ENCODE data around the gene THSD7A. TPM values are rescaled to one million over a fixed set of nuclear protein-coding genes. Genes with fewer than 3 reads are reported as not detected.

THSD7A gene
- polyA plus RNA-seq, 1 donor from 2014 or later = 18.5 TPM

DNA sequence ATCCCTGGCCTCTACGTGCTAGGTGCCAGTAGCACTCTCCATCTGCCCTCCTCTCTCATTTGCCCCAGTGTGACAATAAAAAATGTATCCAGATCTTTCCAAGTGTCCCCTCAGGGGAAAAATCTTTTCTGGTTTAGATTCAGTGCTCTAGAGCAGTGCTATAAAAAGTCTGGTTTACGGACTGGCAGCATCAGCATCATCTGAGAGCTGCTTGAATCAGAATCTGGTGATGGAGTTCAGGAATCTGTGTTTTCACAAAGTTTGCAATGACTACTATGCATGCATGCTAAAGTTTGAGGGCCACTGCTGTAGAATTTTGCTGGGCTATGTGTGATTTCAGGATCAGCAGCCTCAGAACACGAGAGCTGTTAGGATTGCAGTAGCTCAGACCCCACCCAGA is 501.8 kb downstream of the THSD7A start:
- H2AFZ ChIP-seq (ENCODE audit: low read depth, low read length) = no peak overlapping the region
- H3F3A ChIP-seq (ENCODE audit: insufficient read depth, low read length, poor library complexity, severe bottlenecking) = no peaks in the 10 kb centered on the region
- H3K9me3 ChIP-seq (ENCODE audit: low read length) = no peaks in the 10 kb centered on the region
- H4K20me1 ChIP-seq (ENCODE audit: insufficient read depth) = no peaks in the 10 kb centered on the region
- no peak overlapping the region for H3K27ac ChIP-seq (ENCODE audit: low read length)
- no peaks in the 10 kb centered on the region for H3K79me2 ChIP-seq (replicated peaks; ENCODE audit: insufficient read depth, low read length)
- no peaks in the 10 kb centered on the region for H3K27me3 ChIP-seq (ENCODE audit: insufficient read depth, low read depth, low read length)
- no peak for TF ChIP-seq RAD21 (conservative IDR thresholded peaks at IDR 0.05)
- no peak for TF ChIP-seq CTCF (IDR thresholded peaks at IDR 0.05; ENCODE audit: poor library complexity, severe bottlenecking)
- no peak for TF ChIP-seq SMC3 (conservative IDR thresholded peaks at IDR 0.05; ENCODE audit: poor library complexity)
- TF ChIP-seq MXI1 (conservative IDR thresholded peaks at IDR 0.05; ENCODE audit: poor library complexity, severe bottlenecking) = no peak
- no peak for TF ChIP-seq POLR2AphosphoS5 (IDR thresholded peaks at IDR 0.05)
- TF ChIP-seq EP300 (conservative IDR thresholded peaks at IDR 0.05; ENCODE audit: poor library complexity, severe bottlenecking) = no peak
- no peaks in the 10 kb centered on the region for H3K9me2 ChIP-seq (ENCODE audit: insufficient read depth, low read length)
- H3K4me2 ChIP-seq (ENCODE audit: low read length) = no peak overlapping the region
- no peak overlapping the region for H3K4me3 ChIP-seq (ENCODE audit: low read length)
- no peak overlapping the region for H3K9ac ChIP-seq (ENCODE audit: low read length)
- no peaks in the 10 kb centered on the region for H3K36me3 ChIP-seq (ENCODE audit: insufficient read depth, low read length)

DNA sequence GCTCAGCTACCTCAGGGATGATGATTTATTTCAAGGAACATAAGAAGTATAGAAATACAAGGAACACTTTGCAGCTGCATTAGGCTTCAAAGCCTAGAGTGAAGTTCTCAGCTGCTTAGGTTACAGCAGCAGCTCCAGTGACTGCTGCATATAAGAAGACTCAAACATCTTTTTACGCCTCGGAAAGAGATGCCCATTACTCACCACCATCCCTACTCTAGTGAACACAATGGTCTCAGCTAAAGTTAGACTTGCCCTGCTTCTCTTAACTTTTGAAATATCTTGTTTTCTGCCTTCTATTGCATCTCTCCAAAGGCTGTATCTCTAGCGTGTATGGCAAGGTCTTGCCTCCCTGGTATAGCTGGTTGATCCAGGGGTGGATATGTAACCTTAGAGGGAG is 502.4 kb downstream of the THSD7A start:
- TF ChIP-seq EZH2 (IDR thresholded peaks at IDR 0.05; ENCODE audit: borderline replicate concordance, insufficient read depth, low read length, poor library complexity, severe bottlenecking) (no peak), TAF1 (IDR thresholded peaks at IDR 0.05; ENCODE audit: low read depth) (no peak), CTCF (IDR thresholded peaks at IDR 0.05; ENCODE audit: poor library complexity, severe bottlenecking) (no peak), EP300 (conservative IDR thresholded peaks at IDR 0.05; ENCODE audit: poor library complexity, severe bottlenecking) (no peak), POLR2AphosphoS5 (IDR thresholded peaks at IDR 0.05) (no peak), MXI1 (conservative IDR thresholded peaks at IDR 0.05; ENCODE audit: poor library complexity, severe bottlenecking) (no peak), SMC3 (conservative IDR thresholded peaks at IDR 0.05; ENCODE audit: poor library complexity) (no peak), REST (IDR thresholded peaks at IDR 0.05; ENCODE audit: borderline replicate concordance) (no peak), RAD21 (conservative IDR thresholded peaks at IDR 0.05) (no peak)
- Histone ChIP-seq H3K9me3 (ENCODE audit: low read length) (no peaks in the 10 kb centered on the region), H4K20me1 (ENCODE audit: insufficient read depth) (no peaks in the 10 kb centered on the region), H3K4me3 (ENCODE audit: low read length) (no peak overlapping the region), H3K4me2 (ENCODE audit: low read length) (no peak overlapping the region), H3K79me2 (replicated peaks; ENCODE audit: insufficient read depth, low read length) (no peaks in the 10 kb centered on the region), H3K27ac (ENCODE audit: low read length) (no peak overlapping the region), H3K27me3 (ENCODE audit: insufficient read depth, low read depth, low read length) (no peaks in the 10 kb centered on the region), H3K9me2 (ENCODE audit: insufficient read depth, low read length) (no peaks in the 10 kb centered on the region), H3K9ac (ENCODE audit: low read length) (no peak overlapping the region), H3K36me3 (ENCODE audit: insufficient read depth, low read length) (no peaks in the 10 kb centered on the region), H2AFZ (ENCODE audit: low read depth, low read length) (no peak overlapping the region), H3F3A (ENCODE audit: insufficient read depth, low read length, poor library complexity, severe bottlenecking) (no peaks in the 10 kb centered on the region)
